ENCODE data around the gene ZNF561. TPM values are rescaled to one million over a fixed set of nuclear protein-coding genes. Genes with fewer than 3 reads are reported as not detected.
"Not testable (repeated sequence)": the region's sequence is repeated elsewhere in the genome, so short reads cannot be mapped to it uniquely, and the experiment has no call there.

The ZNF561 gene
- total RNA-seq, 1 experiment from 2014 or later, result 27.4 TPM

DNA sequence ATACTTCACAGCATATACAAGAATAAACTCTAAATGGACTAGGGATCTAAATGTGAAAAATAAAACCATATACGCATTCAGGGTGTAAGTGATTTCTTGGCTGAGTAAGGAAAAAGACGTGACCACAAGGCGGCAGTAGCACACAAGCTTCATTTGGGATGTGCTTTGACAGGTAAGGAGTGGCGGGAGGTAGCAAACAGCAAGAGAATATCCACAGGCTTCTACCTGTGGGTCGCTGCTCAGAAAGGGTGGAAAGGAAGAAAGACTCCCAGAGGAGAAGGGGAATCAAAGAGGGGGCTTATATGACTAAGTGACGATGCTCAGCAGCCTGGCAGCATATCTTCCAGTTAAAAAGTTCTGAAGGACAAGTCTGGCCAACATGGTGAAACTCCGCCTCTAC is 34.3 kb downstream of the ZNF561 start:
- TF ChIP-seq, protein P1, sequence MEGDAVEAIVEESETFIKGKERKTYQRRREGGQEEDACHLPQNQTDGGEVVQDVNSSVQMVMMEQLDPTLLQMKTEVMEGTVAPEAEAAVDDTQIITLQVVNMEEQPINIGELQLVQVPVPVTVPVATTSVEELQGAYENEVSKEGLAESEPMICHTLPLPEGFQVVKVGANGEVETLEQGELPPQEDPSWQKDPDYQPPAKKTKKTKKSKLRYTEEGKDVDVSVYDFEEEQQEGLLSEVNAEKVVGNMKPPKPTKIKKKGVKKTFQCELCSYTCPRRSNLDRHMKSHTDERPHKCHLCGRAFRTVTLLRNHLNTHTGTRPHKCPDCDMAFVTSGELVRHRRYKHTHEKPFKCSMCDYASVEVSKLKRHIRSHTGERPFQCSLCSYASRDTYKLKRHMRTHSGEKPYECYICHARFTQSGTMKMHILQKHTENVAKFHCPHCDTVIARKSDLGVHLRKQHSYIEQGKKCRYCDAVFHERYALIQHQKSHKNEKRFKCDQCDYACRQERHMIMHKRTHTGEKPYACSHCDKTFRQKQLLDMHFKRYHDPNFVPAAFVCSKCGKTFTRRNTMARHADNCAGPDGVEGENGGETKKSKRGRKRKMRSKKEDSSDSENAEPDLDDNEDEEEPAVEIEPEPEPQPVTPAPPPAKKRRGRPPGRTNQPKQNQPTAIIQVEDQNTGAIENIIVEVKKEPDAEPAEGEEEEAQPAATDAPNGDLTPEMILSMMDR (IDR thresholded peaks at IDR 0.05; ENCODE audit: insufficient read depth in 1 of 2, low read depth in 1 of 2, low read length in 1 of 2, severe bottlenecking in 1 of 2, unreplicated experiment in 1 of 2), result peak; percentile 54 to 66
- H3K36me3 Mint-ChIP-seq (ENCODE audit: insufficient read depth, unreplicated experiment), result peaks cover 34% of the 10 kb centered on the region
- Histone ChIP-seq H3K4me3 (ENCODE audit: low read depth, low read length) (no peak overlapping the region), H3K27me3 (replicated peaks; ENCODE audit: control insufficient read depth, insufficient read depth, low read length) (no peaks in the 10 kb centered on the region), H3K36me3 (ENCODE audit: control insufficient read depth, insufficient read depth, low read length) (no peaks in the 10 kb centered on the region; the same call in 1 of the 2 replicates), H3K9me3 (peaks cover 3% of the 10 kb centered on the region; the same call in 1 of the 2 replicates), H3K4me1 (no peaks in the 10 kb centered on the region)
- DNase-seq, result peak; percentile 69 to 77
- ChIA-PET CTCF (interaction anchor here (0.6 kb wide), 1 partner anchor 182 kb away, joined by 3 read pairs; the partner anchor contains the start of gene ZNF846), POLR2A (no interaction called here)
- H3K9me3 Mint-ChIP-seq (ENCODE audit: unreplicated experiment), result no peaks in the 10 kb centered on the region
- peaks cover 4% of the 10 kb centered on the region for H3K27me3 Mint-ChIP-seq (ENCODE audit: insufficient read depth, unreplicated experiment)
- H3K4me3 Mint-ChIP-seq (ENCODE audit: unreplicated experiment), result no peak overlapping the region
- H3K27ac Mint-ChIP-seq (ENCODE audit: unreplicated experiment), result no peak overlapping the region
- H3K4me1 Mint-ChIP-seq (ENCODE audit: low read depth, unreplicated experiment), result peaks cover 7% of the 10 kb centered on the region
- BruUV-seq (replicated peaks), result no TSS peak
- intact Hi-C loops (cut with micrococcal nuclease; ENCODE audit: unreplicated experiment), result loop anchor here (1.0 kb wide), 2 partner anchors 210 to 450 kb away; no protein-coding TSS in a partner anchor

DNA sequence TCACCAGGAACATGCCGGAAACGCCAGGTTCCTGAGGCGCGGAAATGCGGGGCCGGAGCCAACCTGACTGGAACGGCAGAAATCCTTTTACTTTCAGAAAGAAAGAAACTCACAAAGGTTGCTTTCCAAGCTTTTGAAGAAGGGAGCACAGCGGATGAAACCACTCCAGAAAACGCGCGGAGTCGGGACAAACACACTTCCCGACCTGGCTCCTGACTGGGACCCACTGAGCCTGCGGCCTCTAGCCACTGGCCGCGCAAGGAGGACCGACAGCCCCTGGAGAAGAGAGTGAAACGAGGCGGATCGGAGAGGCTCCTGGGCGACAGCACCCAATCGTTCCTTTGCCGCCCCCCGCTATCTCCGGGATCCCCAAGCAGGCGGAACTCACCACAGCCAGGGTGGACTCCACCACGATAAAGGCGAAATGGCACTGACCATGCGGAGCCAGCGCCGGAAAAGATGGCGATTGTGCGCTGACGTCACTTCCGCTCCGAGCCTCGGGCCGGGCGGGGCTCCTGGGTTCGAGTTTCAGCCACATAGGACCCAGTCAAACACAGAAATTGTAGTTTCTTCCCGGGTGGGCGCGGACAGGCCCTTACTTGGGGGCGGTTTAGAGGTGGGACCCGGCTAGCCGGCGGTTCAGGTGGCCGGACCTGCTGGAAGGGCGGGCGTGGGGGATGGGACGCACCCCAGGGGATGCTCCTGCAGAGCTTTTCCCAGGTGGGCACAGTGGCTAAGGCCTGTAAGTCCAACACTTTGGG is 36.8 kb downstream of the ZNF561 start, which contains the start of gene ZNF121:
Gene ZNF121, minus strand, starts transcription at position 432 of the 761 bp plus-strand sequence. CDS start 16,407 bp downstream, outside the sequence.
- TF ChIP-seq, protein P1 (IDR thresholded peaks at IDR 0.05; ENCODE audit: insufficient read depth in 1 of 2, low read depth in 1 of 2, low read length in 1 of 2, severe bottlenecking in 1 of 2, unreplicated experiment in 1 of 2), result no peak
- Histone ChIP-seq H3K4me1 (no peaks in the 10 kb centered on the region), H3K4me3 (ENCODE audit: low read depth, low read length) (peak within 1 kb of the TSS; percentile 74), H3K36me3 (ENCODE audit: control insufficient read depth, insufficient read depth, low read length) (no peaks in the 10 kb centered on the region; the same call in 1 of the 2 replicates), H3K27me3 (replicated peaks; ENCODE audit: control insufficient read depth, insufficient read depth, low read length) (no peaks in the 10 kb centered on the region), H3K9me3 (peaks cover 10% of the 10 kb centered on the region)
- peaks cover 56% of the 10 kb centered on the region for H3K36me3 Mint-ChIP-seq (ENCODE audit: insufficient read depth, unreplicated experiment)
- H3K4me1 Mint-ChIP-seq (ENCODE audit: low read depth, unreplicated experiment), result peaks cover 7% of the 10 kb centered on the region
- peaks cover 9% of the 10 kb centered on the region for H3K9me3 Mint-ChIP-seq (ENCODE audit: unreplicated experiment)
- H3K27me3 Mint-ChIP-seq (ENCODE audit: insufficient read depth, unreplicated experiment), result no peaks in the 10 kb centered on the region
- POLR2A ChIA-PET, result interaction anchor here (0.6 kb wide), 2 partner anchors 221 to 273 kb away, joined by 3 to 4 read pairs; no protein-coding TSS in a partner anchor
- DNase-seq, result peak; percentile 81 to 85
- intact Hi-C loops (cut with micrococcal nuclease; ENCODE audit: unreplicated experiment), result loop anchor here (1.0 kb wide), 1 partner anchor 37 kb away; the partner anchor contains the start of gene ZNF561
- TSS peak; percentile 80 for BruUV-seq (replicated peaks)
- CTCF ChIA-PET, result interaction anchor here (0.6 to 1.3 kb wide), 2 partner anchors 184 to 276 kb away, joined by 3 read pairs; partner anchors contain the start of gene ZNF846
- peak within 1 kb of the TSS; percentile 98 for H3K27ac Mint-ChIP-seq (ENCODE audit: unreplicated experiment)
- peak within 1 kb of the TSS; percentile 90 for H3K4me3 Mint-ChIP-seq (ENCODE audit: unreplicated experiment)

DNA sequence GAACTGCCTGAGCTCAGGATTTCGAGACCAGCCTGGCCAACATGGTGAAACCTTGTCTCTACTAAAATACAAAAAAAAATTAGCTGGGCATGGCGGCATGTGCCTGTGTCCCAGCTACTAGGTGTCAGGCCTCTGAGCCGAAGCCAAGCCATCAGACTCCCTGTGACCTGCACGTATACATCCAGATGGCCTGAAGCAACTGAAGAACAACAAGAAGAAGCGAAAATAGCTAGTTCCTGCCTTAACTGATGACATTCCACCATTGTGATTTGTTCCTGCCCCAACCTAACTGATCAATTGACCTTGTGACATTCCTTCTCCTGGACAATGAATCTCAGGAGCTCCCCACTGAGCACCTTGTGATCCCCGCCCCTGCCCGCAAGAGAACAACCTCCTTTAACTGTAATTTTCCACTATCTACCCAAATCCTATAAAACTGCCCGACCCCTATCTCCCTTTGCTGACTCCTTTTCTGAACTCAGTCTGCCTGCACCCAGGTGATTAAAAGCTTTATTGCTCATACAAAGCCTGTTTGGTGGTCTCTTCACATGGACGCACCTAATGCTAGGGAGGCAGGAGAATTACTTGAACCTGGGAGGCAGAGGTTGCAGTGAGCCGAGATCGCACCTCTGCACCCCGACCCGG is 38.8 kb downstream of the ZNF561 start:
- H3K27me3 ChIP-seq (replicated peaks; ENCODE audit: control insufficient read depth, insufficient read depth, low read length); DNase-seq; CTCF ChIA-PET; H3K27me3 Mint-ChIP-seq (ENCODE audit: insufficient read depth, unreplicated experiment); H3K4me1 ChIP-seq; POLR2A ChIA-PET; H3K4me3 ChIP-seq (ENCODE audit: low read depth, low read length); H3K4me1 Mint-ChIP-seq (ENCODE audit: low read depth, unreplicated experiment); H3K27ac Mint-ChIP-seq (ENCODE audit: unreplicated experiment); intact Hi-C loops (cut with micrococcal nuclease; ENCODE audit: unreplicated experiment); H3K36me3 ChIP-seq (ENCODE audit: control insufficient read depth, insufficient read depth, low read length): not testable (repeated sequence)
- BruUV-seq (replicated peaks), result TSS peak; percentile 9
- peaks cover 16% of the 10 kb centered on the region for H3K9me3 Mint-ChIP-seq (ENCODE audit: unreplicated experiment)
- H3K9me3 ChIP-seq, result peaks cover 14% of the 10 kb centered on the region
- H3K36me3 Mint-ChIP-seq (ENCODE audit: insufficient read depth, unreplicated experiment), result peaks cover 77% of the 10 kb centered on the region
- peak overlapping the region; percentile 49 for H3K4me3 Mint-ChIP-seq (ENCODE audit: unreplicated experiment)

All from Caco-2 (cell line).